Transverse colon (tissue), 4 donors: ENCODE results near the gene CAMK1G. TPM values are rescaled to one million over a fixed set of nuclear protein-coding genes. Genes with fewer than 3 reads are reported as not detected.

Experiments
- DNase-seq: peaks from one replicate; pipeline ENCODE4 v3.0.0-alpha.2; 2019
- H3K27ac ChIP-seq, 4 donors: fragments of 200-600 bp; sonication (generic); 2 replicates each; pipeline ENCODE4 v1.5.1; 2016 to 2018; ENCODE audit warnings: inconsistent platforms in 4 of 4
- H3K27me3 ChIP-seq: fragments of 200-600 bp; sonication (generic); 2 replicates; pipeline ENCODE4 v1.5.1; 2017; ENCODE audit warnings: inconsistent platforms
- H3K36me3 ChIP-seq, 4 donors: fragments of 200-600 bp; sonication (generic); 2 replicates each; pipeline ENCODE4 v1.5.1; 2017 to 2019; ENCODE audit warnings: inconsistent platforms in 4 of 4
- H3K4me1 ChIP-seq, 4 donors: fragments of 200-600 bp; sonication (generic); 2 replicates each; pipeline ENCODE4 v1.5.1; 2017 to 2020; ENCODE audit warnings: inconsistent platforms in 4 of 4
- H3K4me3 ChIP-seq, 4 donors: fragments of 200-600 bp; sonication (generic); 1 replicate in 1 of 4; 2 replicates in 3 of 4; pipeline versions ENCODE4 v1.5.1 to v1.6.1; 2017 to 2019; ENCODE audit warnings: inconsistent platforms in 4 of 4
- H3K9me3 ChIP-seq, 2 donors: fragments of 200-600 bp; sonication (generic); 2 replicates each; pipeline ENCODE4 v1.5.1; 2017 to 2019; ENCODE audit warnings: inconsistent platforms in 2 of 2
- EP300 ChIP-seq: sonication (generic); formaldehyde crosslinking; IDR thresholded peaks from one replicate; pipeline ENCODE4 v1.6.1; 2017; ENCODE audit warnings: antibody characterized with exemption, low read depth
- POLR2A ChIP-seq: fragments of 450-650 bp; IDR thresholded peaks from one replicate; pipeline ENCODE4 v1.6.1; 2016; ENCODE audit warnings: antibody characterized with exemption, mild to moderate bottlenecking, moderate library complexity
- POLR2AphosphoS5 ChIP-seq, 3 donors: sonication (generic); formaldehyde crosslinking; IDR thresholded peaks; one replicate each; pipeline ENCODE4 v1.6.1; 2016; ENCODE audit warnings: antibody characterized with exemption in 3 of 3
- WGBS, 2 donors: methylation state at CpG; one replicate each; pipeline ENCODE4 v1.1.5; 2018; ENCODE audit warnings: low coverage in 1 of 2; 5-methylcytosine and 5-hydroxymethylcytosine counted together
- in situ Hi-C, 4 donors: fragments of 200-750 bp; cut with MboI; loops; one replicate each; pipeline versions ENCODE4 v1.15.0 to v1.15.1; 2017; ENCODE audit warnings: low sequenced_read_pairs in 3 of 4, low pct_ligation_motif_present in 1 of 4, low pct_unique_long_range_greater_than_20kb in 1 of 4
- intact Hi-C: fragments of 100-400 bp; cut with DNase I; formaldehyde crosslinking; loops from one replicate; pipeline ENCODE4 v1.15.1; 2023; ENCODE audit warnings: low total_unique reads
- total RNA-seq, 4 donors: library from RNA; depleted of rRNA; stranded (reverse); fragments of >200 nt; gene quantifications; one replicate each; pipeline ENCODE4 v1.1.0, GENCODE V29; 2016
- TF ChIP-seq, protein P1 (sequence below), 5 experiments: fragments of 200-600 bp in 3 of 5; fragments of 450-650 bp in 2 of 5; sonication (generic) in 3 of 5; IDR thresholded peaks; 1 replicate in 2 of 5; 2 replicates in 3 of 5; pipeline ENCODE4 v1.5.1; 2016 to 2017; ENCODE audit warnings: antibody characterized with exemption in 5 of 5, inconsistent platforms in 3 of 5, mild to moderate bottlenecking in 2 of 5, moderate library complexity in 1 of 5

The CAMK1G gene
- total RNA-seq, 4 donors from 2014 or later: not detected

DNA sequence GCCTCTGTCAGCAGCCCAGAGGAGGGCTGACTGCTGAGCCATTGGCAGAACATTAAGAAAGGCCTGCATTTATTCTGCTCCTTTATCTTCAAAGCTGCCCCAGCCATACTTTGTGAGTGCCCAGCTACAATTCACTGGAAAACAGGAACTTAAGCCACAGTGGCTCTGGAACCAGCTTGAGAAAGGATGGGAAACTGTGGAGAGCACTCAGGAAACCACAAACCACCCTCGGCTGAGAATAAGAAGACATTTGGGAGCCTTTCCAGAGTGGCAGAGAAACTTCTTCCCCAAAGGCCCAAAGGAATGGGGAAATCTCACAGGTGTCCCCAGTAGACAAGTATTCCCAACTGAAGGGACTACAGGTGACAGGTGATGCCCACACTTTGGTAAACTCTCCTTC, 66.9 kb downstream of the CAMK1G start:
- TF ChIP-seq EP300: no peak
- TF ChIP-seq, protein P1, sequence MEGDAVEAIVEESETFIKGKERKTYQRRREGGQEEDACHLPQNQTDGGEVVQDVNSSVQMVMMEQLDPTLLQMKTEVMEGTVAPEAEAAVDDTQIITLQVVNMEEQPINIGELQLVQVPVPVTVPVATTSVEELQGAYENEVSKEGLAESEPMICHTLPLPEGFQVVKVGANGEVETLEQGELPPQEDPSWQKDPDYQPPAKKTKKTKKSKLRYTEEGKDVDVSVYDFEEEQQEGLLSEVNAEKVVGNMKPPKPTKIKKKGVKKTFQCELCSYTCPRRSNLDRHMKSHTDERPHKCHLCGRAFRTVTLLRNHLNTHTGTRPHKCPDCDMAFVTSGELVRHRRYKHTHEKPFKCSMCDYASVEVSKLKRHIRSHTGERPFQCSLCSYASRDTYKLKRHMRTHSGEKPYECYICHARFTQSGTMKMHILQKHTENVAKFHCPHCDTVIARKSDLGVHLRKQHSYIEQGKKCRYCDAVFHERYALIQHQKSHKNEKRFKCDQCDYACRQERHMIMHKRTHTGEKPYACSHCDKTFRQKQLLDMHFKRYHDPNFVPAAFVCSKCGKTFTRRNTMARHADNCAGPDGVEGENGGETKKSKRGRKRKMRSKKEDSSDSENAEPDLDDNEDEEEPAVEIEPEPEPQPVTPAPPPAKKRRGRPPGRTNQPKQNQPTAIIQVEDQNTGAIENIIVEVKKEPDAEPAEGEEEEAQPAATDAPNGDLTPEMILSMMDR (IDR thresholded peaks at IDR 0.05): no peak
- no peak for TF ChIP-seq POLR2A
- TF ChIP-seq POLR2AphosphoS5 (IDR thresholded peaks at IDR 0.05): no peak
- Histone ChIP-seq H3K9me3 (no peaks in the 10 kb centered on the region), H3K4me1 (peaks cover 11 to 80% (median 52%) of the 10 kb centered on the region in 4 donors), H3K4me3 (peak overlapping the region in 1 of 4 donors; percentile 3), H3K36me3 (no peaks in the 10 kb centered on the region), H3K27me3 (no peaks in the 10 kb centered on the region), H3K27ac (peak overlapping the region; percentile 83 to 89 (median 86))
- in situ Hi-C loops (no loop called here), intact Hi-C loops (no loop called here)
- DNase-seq: no peak
- WGBS, 2 donors: 76% methylated on average over 1 of the region's 1 CpG; no CpG with 5 or more reads in 1 of the 2 donors

DNA sequence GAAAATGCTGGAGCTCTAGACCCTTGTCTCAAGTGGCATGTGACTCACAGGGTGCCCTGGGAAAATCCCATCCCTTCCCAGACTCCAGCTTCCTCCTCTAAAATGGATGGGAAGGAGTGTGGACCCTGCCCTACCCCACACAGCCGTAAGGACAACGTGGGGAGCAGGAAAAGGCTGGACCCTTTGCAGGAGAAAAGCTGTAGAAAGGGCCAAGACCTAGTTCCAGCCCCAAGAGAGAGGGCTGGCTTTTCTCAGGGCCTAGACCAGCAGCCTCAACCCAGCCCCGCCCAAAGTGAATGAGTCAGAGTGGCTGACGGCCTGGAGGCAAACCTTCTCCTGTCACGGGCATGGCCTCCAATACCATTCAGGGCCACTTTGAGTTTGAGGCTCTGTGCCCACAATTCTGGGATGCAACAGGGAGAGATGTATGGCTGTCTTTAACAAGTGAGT, 67.6 kb downstream of the CAMK1G start:
- peak overlapping the region in 1 of 4 donors; percentile 3 for H3K4me3 ChIP-seq

DNA sequence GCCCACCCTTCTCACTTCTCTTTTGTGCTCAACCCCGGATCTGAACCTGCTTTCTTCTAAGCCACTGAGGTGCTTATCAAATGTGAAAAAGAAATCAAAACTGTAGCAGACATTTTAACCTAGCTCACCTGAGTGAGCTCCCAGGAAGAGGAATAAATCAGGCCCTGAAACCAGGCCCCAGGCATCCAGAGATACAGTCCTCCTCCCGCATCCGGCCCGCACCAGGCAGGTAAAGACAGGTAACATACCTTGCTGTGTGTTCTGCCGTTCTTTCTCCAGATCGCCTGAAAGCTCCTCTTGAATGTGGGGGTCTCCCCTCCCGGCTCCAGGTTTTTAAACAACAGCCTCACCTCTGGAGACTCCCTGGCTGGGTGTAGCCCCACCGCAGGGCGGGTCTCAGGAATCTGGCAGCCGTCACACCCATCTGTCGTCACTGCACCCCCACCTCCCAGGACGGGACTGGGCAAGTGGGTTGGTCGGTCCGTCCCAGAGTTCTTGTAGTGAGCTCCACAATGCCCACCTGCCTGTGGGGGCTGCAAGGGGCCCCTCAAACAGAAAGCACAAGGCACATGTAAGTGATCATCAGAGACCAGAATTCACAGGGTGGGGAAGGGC, 68.7 kb downstream of the CAMK1G start, which contains the start of gene LAMB3:
Gene LAMB3, minus strand, starts transcription at position 305 of the 615 bp plus-strand sequence. CDS start 1,481 bp downstream, outside the sequence.
- Histone ChIP-seq H3K27me3 (no peaks in the 10 kb centered on the region), H3K4me3 (peak within 1 kb of the TSS in 2 of 4 donors; percentile 17 to 31), H3K27ac (peak within 1 kb of the TSS; percentile 83 to 89 (median 86)), H3K36me3 (no peaks in the 10 kb centered on the region), H3K4me1 (peaks cover 11 to 69% (median 50%) of the 10 kb centered on the region in 4 donors), H3K9me3 (no peaks in the 10 kb centered on the region)
- 60 to 71% methylated on average over 1 to 14 of the region's 14 CpGs for WGBS, 2 donors
- intact Hi-C loops: no loop called here
- TF ChIP-seq POLR2AphosphoS5 (IDR thresholded peaks at IDR 0.05): peak in 2 of 3 donors; percentile 40 to 53
- TF ChIP-seq, protein P1 (IDR thresholded peaks at IDR 0.05): no peak
- peak; percentile 55 for TF ChIP-seq POLR2A
- no peak for TF ChIP-seq EP300
- DNase-seq: peak; percentile 93
- in situ Hi-C loops: no loop called here

More for the DNA sequence above, 67.6 kb downstream of the CAMK1G start:
- Histone ChIP-seq H3K27ac (peak overlapping the region; percentile 83 to 89 (median 86)), H3K27me3 (no peaks in the 10 kb centered on the region), H3K36me3 (no peaks in the 10 kb centered on the region), H3K9me3 (no peaks in the 10 kb centered on the region), H3K4me1 (peaks cover 11 to 76% (median 52%) of the 10 kb centered on the region in 4 donors)
- TF ChIP-seq POLR2AphosphoS5 (IDR thresholded peaks at IDR 0.05) (peak in 1 of 3 donors; percentile 52), EP300 (no peak)
- peak; percentile 84 for DNase-seq
- in situ Hi-C loops (no loop called here), intact Hi-C loops (no loop called here)
- 15% methylated on average over 5 of the region's 5 CpGs; no CpG with 5 or more reads in 1 of the 2 donors for WGBS, 2 donors

DNA sequence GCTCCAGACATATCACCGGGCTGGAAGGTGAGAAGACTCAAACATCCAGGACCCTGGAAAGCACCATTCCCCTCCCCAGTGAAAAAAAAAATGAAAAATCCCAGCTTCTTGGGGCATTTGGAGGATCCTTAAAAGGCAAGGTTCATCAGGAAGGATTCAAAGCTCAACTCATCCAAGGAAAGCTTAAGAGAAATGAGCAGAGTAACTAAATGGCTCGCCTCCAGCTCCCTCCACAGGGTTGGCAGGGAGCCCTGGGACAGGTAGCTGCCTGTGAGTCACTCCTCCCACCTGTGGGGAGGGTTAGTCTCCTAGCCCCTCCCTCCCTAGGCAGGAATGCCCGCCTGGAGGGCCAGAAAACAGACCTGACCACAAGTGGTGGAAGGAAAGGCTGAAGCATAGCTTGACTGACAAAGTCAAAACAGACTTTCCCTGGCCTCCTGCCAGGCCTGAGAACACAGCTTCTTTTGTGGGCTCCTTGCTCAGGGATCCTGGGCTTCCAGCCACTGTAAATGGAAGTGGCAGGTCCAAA, 69.4 kb downstream of the CAMK1G start:
- in situ Hi-C loops: no loop called here
- H3K4me1 ChIP-seq: peaks cover 11 to 66% (median 48%) of the 10 kb centered on the region in 4 donors
- TF ChIP-seq EP300: no peak
- TF ChIP-seq POLR2AphosphoS5 (IDR thresholded peaks at IDR 0.05): peak; percentile 66 to 90 (median 84)
- TF ChIP-seq, protein P1 (IDR thresholded peaks at IDR 0.05): no peak
- peak; percentile 51 for TF ChIP-seq POLR2A
- H3K27ac ChIP-seq: peak overlapping the region; percentile 83 to 89 (median 86)
- H3K9me3 ChIP-seq: no peaks in the 10 kb centered on the region
- H3K36me3 ChIP-seq: no peaks in the 10 kb centered on the region
- H3K4me3 ChIP-seq: peak overlapping the region in 2 of 4 donors; percentile 17 to 31
- WGBS, 2 donors: 43 to 82% methylated on average over 2 to 3 of the region's 3 CpGs
- peak; percentile 93 for DNase-seq
- no peaks in the 10 kb centered on the region for H3K27me3 ChIP-seq
- intact Hi-C loops: no loop called here
